ENCODE results near the gene SDR42E2. TPM values are rescaled to one million over a fixed set of nuclear protein-coding genes. Genes with fewer than 3 reads are reported as not detected.

SDR42E2 gene
- polyA plus RNA-seq, 1 donor from 2014 or later = not detected

DNA sequence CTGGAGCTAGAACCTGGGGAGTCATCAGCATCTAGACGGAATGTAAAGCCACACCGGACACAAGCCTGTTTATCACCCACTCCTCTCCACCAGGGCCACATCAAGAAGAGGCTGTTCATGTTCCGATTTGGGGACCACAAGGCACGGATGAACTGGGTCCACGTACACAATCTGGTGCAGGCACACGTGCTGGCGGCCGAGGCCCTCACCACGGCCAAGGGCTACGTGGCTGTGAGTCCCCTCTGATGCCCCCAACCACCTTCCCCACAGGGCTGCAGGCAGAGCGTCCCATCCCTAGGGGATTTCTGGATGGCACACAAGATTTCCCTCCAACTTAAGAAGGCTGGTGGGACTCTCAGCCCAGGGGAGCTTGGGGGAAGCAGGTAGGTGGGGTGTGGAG, 19.1 kb downstream of the SDR42E2 start:
- no peaks in the 10 kb centered on the region for H3K9me2 ChIP-seq (ENCODE audit: insufficient read depth, low read length)
- H3K27ac ChIP-seq (ENCODE audit: low read length) = no peak overlapping the region
- no peak overlapping the region for H3K4me2 ChIP-seq (ENCODE audit: low read length)
- no peak overlapping the region for H3K4me3 ChIP-seq (ENCODE audit: low read length)
- TF ChIP-seq MXI1 (conservative IDR thresholded peaks at IDR 0.05; ENCODE audit: poor library complexity, severe bottlenecking) (no peak), POLR2AphosphoS5 (IDR thresholded peaks at IDR 0.05) (no peak), EZH2 (IDR thresholded peaks at IDR 0.05; ENCODE audit: borderline replicate concordance, insufficient read depth, low read length, poor library complexity, severe bottlenecking) (no peak), RAD21 (conservative IDR thresholded peaks at IDR 0.05) (no peak), TAF1 (IDR thresholded peaks at IDR 0.05; ENCODE audit: low read depth) (no peak), SMC3 (conservative IDR thresholded peaks at IDR 0.05; ENCODE audit: poor library complexity) (no peak), EP300 (conservative IDR thresholded peaks at IDR 0.05; ENCODE audit: poor library complexity, severe bottlenecking) (no peak)
- TF ChIP-seq, protein P1, sequence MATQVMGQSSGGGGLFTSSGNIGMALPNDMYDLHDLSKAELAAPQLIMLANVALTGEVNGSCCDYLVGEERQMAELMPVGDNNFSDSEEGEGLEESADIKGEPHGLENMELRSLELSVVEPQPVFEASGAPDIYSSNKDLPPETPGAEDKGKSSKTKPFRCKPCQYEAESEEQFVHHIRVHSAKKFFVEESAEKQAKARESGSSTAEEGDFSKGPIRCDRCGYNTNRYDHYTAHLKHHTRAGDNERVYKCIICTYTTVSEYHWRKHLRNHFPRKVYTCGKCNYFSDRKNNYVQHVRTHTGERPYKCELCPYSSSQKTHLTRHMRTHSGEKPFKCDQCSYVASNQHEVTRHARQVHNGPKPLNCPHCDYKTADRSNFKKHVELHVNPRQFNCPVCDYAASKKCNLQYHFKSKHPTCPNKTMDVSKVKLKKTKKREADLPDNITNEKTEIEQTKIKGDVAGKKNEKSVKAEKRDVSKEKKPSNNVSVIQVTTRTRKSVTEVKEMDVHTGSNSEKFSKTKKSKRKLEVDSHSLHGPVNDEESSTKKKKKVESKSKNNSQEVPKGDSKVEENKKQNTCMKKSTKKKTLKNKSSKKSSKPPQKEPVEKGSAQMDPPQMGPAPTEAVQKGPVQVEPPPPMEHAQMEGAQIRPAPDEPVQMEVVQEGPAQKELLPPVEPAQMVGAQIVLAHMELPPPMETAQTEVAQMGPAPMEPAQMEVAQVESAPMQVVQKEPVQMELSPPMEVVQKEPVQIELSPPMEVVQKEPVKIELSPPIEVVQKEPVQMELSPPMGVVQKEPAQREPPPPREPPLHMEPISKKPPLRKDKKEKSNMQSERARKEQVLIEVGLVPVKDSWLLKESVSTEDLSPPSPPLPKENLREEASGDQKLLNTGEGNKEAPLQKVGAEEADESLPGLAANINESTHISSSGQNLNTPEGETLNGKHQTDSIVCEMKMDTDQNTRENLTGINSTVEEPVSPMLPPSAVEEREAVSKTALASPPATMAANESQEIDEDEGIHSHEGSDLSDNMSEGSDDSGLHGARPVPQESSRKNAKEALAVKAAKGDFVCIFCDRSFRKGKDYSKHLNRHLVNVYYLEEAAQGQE (IDR thresholded peaks at IDR 0.05; ENCODE audit: borderline replicate concordance) = no peak
- TF ChIP-seq, protein P2, sequence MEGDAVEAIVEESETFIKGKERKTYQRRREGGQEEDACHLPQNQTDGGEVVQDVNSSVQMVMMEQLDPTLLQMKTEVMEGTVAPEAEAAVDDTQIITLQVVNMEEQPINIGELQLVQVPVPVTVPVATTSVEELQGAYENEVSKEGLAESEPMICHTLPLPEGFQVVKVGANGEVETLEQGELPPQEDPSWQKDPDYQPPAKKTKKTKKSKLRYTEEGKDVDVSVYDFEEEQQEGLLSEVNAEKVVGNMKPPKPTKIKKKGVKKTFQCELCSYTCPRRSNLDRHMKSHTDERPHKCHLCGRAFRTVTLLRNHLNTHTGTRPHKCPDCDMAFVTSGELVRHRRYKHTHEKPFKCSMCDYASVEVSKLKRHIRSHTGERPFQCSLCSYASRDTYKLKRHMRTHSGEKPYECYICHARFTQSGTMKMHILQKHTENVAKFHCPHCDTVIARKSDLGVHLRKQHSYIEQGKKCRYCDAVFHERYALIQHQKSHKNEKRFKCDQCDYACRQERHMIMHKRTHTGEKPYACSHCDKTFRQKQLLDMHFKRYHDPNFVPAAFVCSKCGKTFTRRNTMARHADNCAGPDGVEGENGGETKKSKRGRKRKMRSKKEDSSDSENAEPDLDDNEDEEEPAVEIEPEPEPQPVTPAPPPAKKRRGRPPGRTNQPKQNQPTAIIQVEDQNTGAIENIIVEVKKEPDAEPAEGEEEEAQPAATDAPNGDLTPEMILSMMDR (IDR thresholded peaks at IDR 0.05; ENCODE audit: poor library complexity, severe bottlenecking) = no peak
- H3F3A ChIP-seq (ENCODE audit: insufficient read depth, low read length, poor library complexity, severe bottlenecking) = no peaks in the 10 kb centered on the region
- no peak overlapping the region for H3K9ac ChIP-seq (ENCODE audit: low read length)
- H3K36me3 ChIP-seq (ENCODE audit: insufficient read depth, low read length) = no peaks in the 10 kb centered on the region
- H4K20me1 ChIP-seq (ENCODE audit: insufficient read depth) = no peaks in the 10 kb centered on the region
- no peak overlapping the region for H2AFZ ChIP-seq (ENCODE audit: low read depth, low read length)
- H3K79me2 ChIP-seq (replicated peaks; ENCODE audit: insufficient read depth, low read length) = no peaks in the 10 kb centered on the region
- H3K27me3 ChIP-seq (ENCODE audit: insufficient read depth, low read depth, low read length) = no peaks in the 10 kb centered on the region
- no peaks in the 10 kb centered on the region for H3K9me3 ChIP-seq (ENCODE audit: low read length)

DNA sequence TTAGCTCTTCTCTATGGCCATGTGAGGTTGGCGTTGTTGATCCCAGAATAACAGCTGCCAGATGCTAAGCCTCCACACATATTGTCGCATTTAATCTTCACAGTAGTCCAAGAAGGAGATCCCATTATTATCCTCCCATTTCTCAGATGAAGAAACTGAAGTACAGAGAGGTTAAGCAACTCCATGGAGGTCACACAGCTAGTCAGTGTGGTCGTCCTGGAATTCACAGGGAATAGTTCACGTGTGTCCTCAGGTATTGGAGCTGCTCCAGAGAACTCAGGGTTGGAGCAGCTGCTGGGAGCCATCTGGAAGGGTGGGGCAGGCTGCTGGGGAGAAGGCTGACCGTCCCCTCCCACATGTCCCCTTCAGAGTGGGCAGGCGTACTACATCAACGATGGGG, 19.5 kb downstream of the SDR42E2 start:
- no peaks in the 10 kb centered on the region for H3K9me2 ChIP-seq (ENCODE audit: insufficient read depth, low read length)
- H3K9me3 ChIP-seq (ENCODE audit: low read length) = no peaks in the 10 kb centered on the region
- no peak for TF ChIP-seq POLR2AphosphoS5 (IDR thresholded peaks at IDR 0.05)
- TF ChIP-seq TAF1 (IDR thresholded peaks at IDR 0.05; ENCODE audit: low read depth) = no peak
- TF ChIP-seq EZH2 (IDR thresholded peaks at IDR 0.05; ENCODE audit: borderline replicate concordance, insufficient read depth, low read length, poor library complexity, severe bottlenecking) = no peak
- TF ChIP-seq EP300 (conservative IDR thresholded peaks at IDR 0.05; ENCODE audit: poor library complexity, severe bottlenecking) = no peak
- no peak for TF ChIP-seq RAD21 (conservative IDR thresholded peaks at IDR 0.05)
- no peak for TF ChIP-seq SMC3 (conservative IDR thresholded peaks at IDR 0.05; ENCODE audit: poor library complexity)
- TF ChIP-seq, protein P1 (IDR thresholded peaks at IDR 0.05; ENCODE audit: borderline replicate concordance) = no peak
- no peak for TF ChIP-seq MXI1 (conservative IDR thresholded peaks at IDR 0.05; ENCODE audit: poor library complexity, severe bottlenecking)
- H3K9ac ChIP-seq (ENCODE audit: low read length) = no peak overlapping the region
- H4K20me1 ChIP-seq (ENCODE audit: insufficient read depth) = no peaks in the 10 kb centered on the region
- H3F3A ChIP-seq (ENCODE audit: insufficient read depth, low read length, poor library complexity, severe bottlenecking) = no peaks in the 10 kb centered on the region
- no peaks in the 10 kb centered on the region for H3K27me3 ChIP-seq (ENCODE audit: insufficient read depth, low read depth, low read length)
- no peaks in the 10 kb centered on the region for H3K79me2 ChIP-seq (replicated peaks; ENCODE audit: insufficient read depth, low read length)
- H2AFZ ChIP-seq (ENCODE audit: low read depth, low read length) = no peak overlapping the region
- H3K4me3 ChIP-seq (ENCODE audit: low read length) = no peak overlapping the region
- H3K27ac ChIP-seq (ENCODE audit: low read length) = no peak overlapping the region
- H3K36me3 ChIP-seq (ENCODE audit: insufficient read depth, low read length) = no peaks in the 10 kb centered on the region
- H3K4me2 ChIP-seq (ENCODE audit: low read length) = no peak overlapping the region

All from neural cell (in vitro differentiated cells).